ENCODE data around the gene SLFN12L.

SLFN12L gene

DNA sequence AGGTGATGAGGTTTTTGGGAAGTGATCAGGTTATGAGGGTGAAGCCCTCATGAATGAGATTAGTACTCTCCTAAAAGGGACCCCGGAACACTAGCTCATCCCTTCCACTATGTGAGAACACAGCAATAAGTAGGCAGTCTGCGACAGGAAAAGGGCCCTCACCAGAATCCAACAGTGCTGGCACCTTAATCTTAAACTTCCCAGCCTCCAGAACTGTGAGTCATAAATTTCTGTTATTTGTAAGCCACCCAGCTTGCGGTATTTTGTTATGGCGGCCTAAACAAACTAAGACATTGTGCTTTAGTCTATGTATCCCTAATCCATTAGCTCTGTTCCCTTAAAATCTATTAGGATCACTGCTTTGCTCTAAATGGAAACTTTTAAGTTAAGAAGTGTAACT, 113.7 kb downstream of the SLFN12L start:
- DNase-seq: no peak

Data from NCI-H2171 treated with DMSO at 0.1 percent for 48 hours (cell line).